NB4 (cell line): ENCODE results near the gene CAMTA1.

Experiments used
- CTCF ChIP-seq: IDR thresholded peaks from one replicate; pipeline ENCODE4 v1.5.1; 2012; ENCODE audit warnings: low read depth, low read length
- POLR2A ChIP-seq: IDR thresholded peaks from 2 replicates; pipeline ENCODE4 v1.6.1; 2011; ENCODE audit warnings: mild to moderate bottlenecking; ENCODE audit not compliant: insufficient read length; ENCODE audit errors: extremely low read depth

- no peak for TF ChIP-seq CTCF
- no peak for TF ChIP-seq POLR2A
These were observed 661.8 kb downstream of the CAMTA1 start for GRCh38 chr1:7447093-7447492.
